HEK293T (cell line): ENCODE measurements around the gene OTOL1.

Source experiments
- FOXM1 ChIP-seq: fragments of 450-650 bp; IDR thresholded peaks from 2 replicates; pipeline ENCODE4 v1.6.1; 2017; ENCODE audit warnings: mild to moderate bottlenecking, borderline replicate concordance
- TF ChIP-seq, protein P1 (sequence below): fragments of 450-650 bp; IDR thresholded peaks from 2 replicates; pipeline ENCODE4 v1.6.1; 2016

DNA sequence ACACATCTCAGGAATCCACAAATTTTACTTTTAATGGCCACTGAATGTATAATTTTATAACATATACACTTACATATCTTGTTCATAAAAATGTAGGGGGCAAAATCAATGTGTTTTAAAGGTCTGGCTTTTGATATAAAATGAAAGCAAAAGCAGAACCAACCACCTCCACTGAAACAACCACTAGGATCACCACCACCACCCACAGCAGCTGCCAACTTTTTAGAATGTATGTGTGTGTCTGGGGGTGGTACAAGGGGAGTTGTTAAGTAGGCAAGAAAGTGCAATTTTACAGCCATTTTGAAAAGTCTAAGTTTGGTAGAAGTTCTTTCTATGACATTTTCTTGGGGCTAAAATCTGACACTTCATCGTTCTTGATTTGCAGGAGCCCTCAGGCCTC, 44.0 kb downstream of the OTOL1 start:
- TF ChIP-seq FOXM1, result no peak
- TF ChIP-seq, protein P1, sequence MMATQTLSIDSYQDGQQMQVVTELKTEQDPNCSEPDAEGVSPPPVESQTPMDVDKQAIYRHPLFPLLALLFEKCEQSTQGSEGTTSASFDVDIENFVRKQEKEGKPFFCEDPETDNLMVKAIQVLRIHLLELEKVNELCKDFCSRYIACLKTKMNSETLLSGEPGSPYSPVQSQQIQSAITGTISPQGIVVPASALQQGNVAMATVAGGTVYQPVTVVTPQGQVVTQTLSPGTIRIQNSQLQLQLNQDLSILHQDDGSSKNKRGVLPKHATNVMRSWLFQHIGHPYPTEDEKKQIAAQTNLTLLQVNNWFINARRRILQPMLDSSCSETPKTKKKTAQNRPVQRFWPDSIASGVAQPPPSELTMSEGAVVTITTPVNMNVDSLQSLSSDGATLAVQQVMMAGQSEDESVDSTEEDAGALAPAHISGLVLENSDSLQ, result no peak
